H1 (cell line): ENCODE data around the gene MCCC1.

ENCODE experiments used
- CEBPB ChIP-seq: IDR thresholded peaks from 2 replicates; pipeline ENCODE4 v1.6.1; 2012; ENCODE audit warnings: low read depth, low read length
- EP300 ChIP-seq, 2 experiments: IDR thresholded peaks; 1 replicate in 1 of 2; 2 replicates in 1 of 2; pipeline ENCODE4 v1.6.1; 2011 to 2012; ENCODE audit warnings: low read depth in 2 of 2, low read length in 2 of 2, mild to moderate bottlenecking in 2 of 2, borderline replicate concordance in 1 of 2, inconsistent platforms in 1 of 2, moderate library complexity in 1 of 2
- JUND ChIP-seq: IDR thresholded peaks from 2 replicates; pipeline ENCODE4 v1.6.1; 2011; ENCODE audit warnings: mild to moderate bottlenecking, improper control_type of control experiment, low read length
- POLR2AphosphoS5 ChIP-seq: IDR thresholded peaks from 2 replicates; pipeline ENCODE4 v1.6.1; 2011; ENCODE audit warnings: low read depth, low read length
- SP4 ChIP-seq: IDR thresholded peaks from 2 replicates; pipeline ENCODE4 v1.6.1; 2012; ENCODE audit warnings: low read length, inconsistent platforms
- TF ChIP-seq, protein P1 (sequence below), 3 experiments: IDR thresholded peaks; 1 replicate in 2 of 3; 2 replicates in 1 of 3; pipeline versions ENCODE4 v1.5.1 to v1.6.1; 2011; ENCODE audit warnings: low read length in 3 of 3, mild to moderate bottlenecking in 3 of 3, inconsistent platforms in 2 of 3, low read depth in 1 of 3, moderate library complexity in 1 of 3; ENCODE audit not compliant: insufficient read depth in 1 of 3; ENCODE audit errors: control extremely low read depth in 1 of 3

DNA sequence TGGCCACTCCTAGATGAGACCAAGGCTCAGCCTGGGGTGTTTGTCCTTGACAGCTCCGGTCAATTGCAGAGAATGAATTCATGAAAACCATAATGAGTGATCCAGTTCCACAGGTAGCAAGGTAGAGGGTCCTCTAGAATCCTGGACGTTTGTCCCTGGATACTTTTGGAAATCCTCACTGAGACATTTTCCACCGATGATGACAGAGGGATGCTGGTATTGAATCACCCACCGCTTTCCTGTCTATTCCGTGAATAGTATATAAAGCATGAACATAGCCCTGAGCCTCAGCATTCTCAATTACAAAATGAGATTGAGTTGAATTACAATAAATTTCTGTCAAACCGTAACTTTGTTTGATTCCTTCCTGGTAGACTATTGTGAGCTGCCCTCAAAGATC is 113.3 kb downstream of the MCCC1 start:
- TF ChIP-seq JUND (no peak), SP4 (no peak), EP300 (IDR thresholded peaks at IDR 0.05; ENCODE audit: borderline replicate concordance in 1 of 2, low read depth in 2 of 2, low read length in 2 of 2) (no peak), POLR2AphosphoS5 (no peak), CEBPB (no peak)
- TF ChIP-seq, protein P1, sequence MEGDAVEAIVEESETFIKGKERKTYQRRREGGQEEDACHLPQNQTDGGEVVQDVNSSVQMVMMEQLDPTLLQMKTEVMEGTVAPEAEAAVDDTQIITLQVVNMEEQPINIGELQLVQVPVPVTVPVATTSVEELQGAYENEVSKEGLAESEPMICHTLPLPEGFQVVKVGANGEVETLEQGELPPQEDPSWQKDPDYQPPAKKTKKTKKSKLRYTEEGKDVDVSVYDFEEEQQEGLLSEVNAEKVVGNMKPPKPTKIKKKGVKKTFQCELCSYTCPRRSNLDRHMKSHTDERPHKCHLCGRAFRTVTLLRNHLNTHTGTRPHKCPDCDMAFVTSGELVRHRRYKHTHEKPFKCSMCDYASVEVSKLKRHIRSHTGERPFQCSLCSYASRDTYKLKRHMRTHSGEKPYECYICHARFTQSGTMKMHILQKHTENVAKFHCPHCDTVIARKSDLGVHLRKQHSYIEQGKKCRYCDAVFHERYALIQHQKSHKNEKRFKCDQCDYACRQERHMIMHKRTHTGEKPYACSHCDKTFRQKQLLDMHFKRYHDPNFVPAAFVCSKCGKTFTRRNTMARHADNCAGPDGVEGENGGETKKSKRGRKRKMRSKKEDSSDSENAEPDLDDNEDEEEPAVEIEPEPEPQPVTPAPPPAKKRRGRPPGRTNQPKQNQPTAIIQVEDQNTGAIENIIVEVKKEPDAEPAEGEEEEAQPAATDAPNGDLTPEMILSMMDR (IDR thresholded peaks at IDR 0.05; ENCODE audit: control extremely low read depth in 1 of 3, insufficient read depth in 1 of 3, low read depth in 1 of 3, low read length in 3 of 3): no peak
